Mucosa of descending colon (tissue), 3 donors: ENCODE results near the gene ABR. TPM values are rescaled to one million over a fixed set of nuclear protein-coding genes. Genes with fewer than 3 reads are reported as not detected.
A peak's percentile ranks its signal among the peaks of the same experiment; 100 is the strongest.

Experiments
- ATAC-seq: fragments of 200-7000 bp; cut with Tn5 transposase; one replicate; pipeline ENCODE4 v1.9.1; 2020; ENCODE audit warnings: mild to moderate bottlenecking, moderate library complexity
- DNase-seq, 3 donors: peaks; one replicate each; pipeline ENCODE4 v3.0.0-alpha.2; 2020
- H3K36me3 ChIP-seq: fragments of 200-600 bp; one replicate; pipeline ENCODE4 v1.8.0; 2021; ENCODE audit warnings: low read depth, mild to moderate bottlenecking
- H3K4me1 ChIP-seq: fragments of 200-600 bp; one replicate; pipeline ENCODE4 v1.8.0; 2021; ENCODE audit warnings: low read depth, mild to moderate bottlenecking
- H3K4me3 ChIP-seq: fragments of 200-600 bp; one replicate; pipeline ENCODE4 v1.8.0; 2021; ENCODE audit warnings: mild to moderate bottlenecking
- H3K9me3 ChIP-seq: fragments of 200-600 bp; one replicate; pipeline ENCODE4 v1.8.0; 2021; ENCODE audit warnings: mild to moderate bottlenecking
- CTCF ChIP-seq: fragments of 200-600 bp; IDR thresholded peaks from one replicate; pipeline ENCODE4 v1.8.0; 2022; ENCODE audit warnings: antibody characterized with exemption, mild to moderate bottlenecking
- intact Hi-C, 2 donors: fragments of 100-400 bp; cut with DNase I in 1 of 2; cut with micrococcal nuclease in 1 of 2; formaldehyde crosslinking; loops; one replicate each; pipeline versions ENCODE4 v1.11.0 to v1.11.1; 2022; cut with DNase I, micrococcal nuclease
- microRNA-seq: library from miRNA; unstranded; fragments of <30 nt; microRNA quantifications from one replicate; pipeline ENCODE4, GENCODE V29; 2019
- total RNA-seq, 3 donors: library from RNA; stranded (reverse); fragmentation: NEBNext Ultra II Directional in 2 of 3; extraction: Animal tissue kit (Norgen Biotek cat#: 25700) in 2 of 3; gene quantifications; one replicate each; pipeline versions ENCODE4 v1.2.1 to v1.2.4, GENCODE V29; 2021 to 2023
- donor health status: DM: no; HTN: no; CAD: no; lungs with moderate emphysema.
- donor health status: DM: no; HTN: no; CAD: no.
- donor health status: DM: no; HTN: yes; CAD: no.

ABR gene
- total RNA-seq, 3 donors from 2014 or later, result 257 to 470 (median 292) TPM

GRCh38 chr17:957856-958421, 221.8 kb downstream of the ABR start:
- TF ChIP-seq CTCF, result no peak
- Histone ChIP-seq H3K4me3 (no peak overlapping the region), H3K9me3 (no peaks in the 10 kb centered on the region), H3K4me1 (no peaks in the 10 kb centered on the region), H3K36me3 (no peaks in the 10 kb centered on the region)
- DNase-seq, result peak in 1 of 3 donors; percentile 4
- ATAC-seq, result no peak
- intact Hi-C loops, result no loop called here

DNA sequence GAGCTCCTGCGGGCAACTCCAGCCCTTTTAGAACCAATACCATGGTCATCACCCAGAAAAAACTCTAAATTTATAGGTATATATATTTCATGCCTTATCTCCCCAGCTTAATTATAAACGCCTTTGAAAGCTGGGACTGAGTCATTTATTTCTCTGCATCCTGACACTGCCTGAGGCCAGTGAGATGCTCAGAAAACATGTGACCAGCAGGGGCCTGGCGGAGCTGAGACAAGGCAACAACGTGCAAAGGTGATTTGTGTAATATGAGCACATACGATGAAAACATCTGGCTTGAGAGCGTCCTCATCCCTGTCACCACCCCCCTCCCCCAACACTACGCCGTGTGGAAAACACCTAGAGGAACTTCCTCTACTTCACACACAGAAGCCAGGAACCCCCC, 222.9 kb downstream of the ABR start:
- Histone ChIP-seq H3K36me3 (no peaks in the 10 kb centered on the region), H3K9me3 (no peaks in the 10 kb centered on the region), H3K4me3 (no peak overlapping the region), H3K4me1 (no peaks in the 10 kb centered on the region)
- DNase-seq (no peak), ATAC-seq (no peak)
- intact Hi-C loops, result no loop called here
- no peak for TF ChIP-seq CTCF

DNA sequence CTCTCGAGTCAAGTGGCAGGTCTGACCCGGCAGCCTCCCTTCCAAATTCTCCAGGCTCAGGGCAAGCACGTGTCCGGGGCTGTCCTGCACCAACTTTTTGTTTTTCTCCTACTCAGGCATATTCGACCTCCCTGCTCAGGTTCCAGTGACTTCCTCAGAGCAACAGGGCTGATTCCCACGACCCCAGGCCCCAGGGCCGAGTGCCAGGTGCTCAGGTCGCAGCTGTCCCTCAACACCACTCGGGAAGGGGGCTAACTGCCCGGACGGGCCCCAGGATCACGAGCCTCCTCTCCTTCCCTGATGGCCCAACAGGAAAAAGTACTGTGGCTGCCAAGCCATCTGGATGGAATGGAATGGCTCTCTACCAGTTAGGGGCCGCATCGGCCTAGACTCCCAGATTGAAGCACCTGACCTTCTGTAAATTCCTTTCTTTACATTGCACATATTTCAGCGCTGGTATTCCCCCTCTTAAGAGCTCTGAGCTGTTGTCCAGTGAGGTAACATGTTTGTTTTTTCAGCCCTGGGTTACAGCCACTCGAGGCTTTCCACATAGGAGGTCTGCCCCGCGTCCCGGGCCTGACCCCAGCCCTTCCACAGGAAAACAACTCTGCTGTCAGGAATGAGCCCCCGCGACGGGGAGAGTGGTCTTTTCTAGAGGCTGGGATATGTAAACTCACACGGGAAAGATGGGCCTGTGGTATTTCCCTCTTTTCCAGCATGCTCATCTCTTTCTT, 225.2 kb downstream of the ABR start:
- Histone ChIP-seq H3K36me3 (no peaks in the 10 kb centered on the region), H3K9me3 (no peaks in the 10 kb centered on the region), H3K4me3 (no peak overlapping the region), H3K4me1 (no peaks in the 10 kb centered on the region)
- ATAC-seq (no peak), DNase-seq (peak in 1 of 3 donors; percentile 20)
- no peak for TF ChIP-seq CTCF
- intact Hi-C loops, result no loop called here

- Histone ChIP-seq H3K4me1 (no peaks in the 10 kb centered on the region), H3K36me3 (no peaks in the 10 kb centered on the region), H3K9me3 (no peaks in the 10 kb centered on the region), H3K4me3 (no peak overlapping the region)
- ATAC-seq, result no peak
- peak in 1 of 3 donors; percentile 6 for DNase-seq
- no peak for TF ChIP-seq CTCF
- intact Hi-C loops, result no loop called here
Measured at GRCh38 chr17:953767-954166, 226.0 kb downstream of the ABR start.

Small RNA genes lying within 50 kb of the gene (microRNA-seq; reads per million reads assigned to microRNA genes)
- 0.70 reads per million for gene MIR3183

Other genes starting within 250 kb of the ABR start
- gene NXN, start 200.2 kb downstream of the ABR start, total RNA-seq, result 10 to 100 TPM in 1 of 3 donors, 1 to 10 TPM in 2; 5.3 to 98.1 (median 9.7) TPM
- gene TIMM22, start 182.9 kb downstream of the ABR start, total RNA-seq, result 10 to 100 TPM in 2 of 3 donors, 1 to 10 TPM in 1; 8.2 to 11.4 (median 10.1) TPM
- gene BHLHA9, start 90.5 kb upstream of the ABR start, total RNA-seq, result not detected
- under 1 TPM in 2 of 3 donors, not detected in 1; 0.41 to 0.66 TPM for gene TRARG1, start 99.7 kb upstream of the ABR start, total RNA-seq
- gene YWHAE, start 220.2 kb upstream of the ABR start, total RNA-seq, result 100 to 1,000 TPM; 370 to 494 (median 380) TPM